GM19438 (cell line): ENCODE data around the gene LDLRAD4.

Experiments used
- ATAC-seq: cut with Tn5 transposase; IDR thresholded peaks from one replicate; pipeline ENCODE4 v1.9.1; 2021; ENCODE audit warnings: low read depth; ENCODE audit not compliant: unreplicated experiment

Gene LDLRAD4

GRCh38 chr18:13416208-13416607 is 197.6 kb downstream of the LDLRAD4 start:
- ATAC-seq: no peak

GRCh38 chr18:13416848-13417247 is 198.3 kb downstream of the LDLRAD4 start:
- no peak for ATAC-seq

DNA sequence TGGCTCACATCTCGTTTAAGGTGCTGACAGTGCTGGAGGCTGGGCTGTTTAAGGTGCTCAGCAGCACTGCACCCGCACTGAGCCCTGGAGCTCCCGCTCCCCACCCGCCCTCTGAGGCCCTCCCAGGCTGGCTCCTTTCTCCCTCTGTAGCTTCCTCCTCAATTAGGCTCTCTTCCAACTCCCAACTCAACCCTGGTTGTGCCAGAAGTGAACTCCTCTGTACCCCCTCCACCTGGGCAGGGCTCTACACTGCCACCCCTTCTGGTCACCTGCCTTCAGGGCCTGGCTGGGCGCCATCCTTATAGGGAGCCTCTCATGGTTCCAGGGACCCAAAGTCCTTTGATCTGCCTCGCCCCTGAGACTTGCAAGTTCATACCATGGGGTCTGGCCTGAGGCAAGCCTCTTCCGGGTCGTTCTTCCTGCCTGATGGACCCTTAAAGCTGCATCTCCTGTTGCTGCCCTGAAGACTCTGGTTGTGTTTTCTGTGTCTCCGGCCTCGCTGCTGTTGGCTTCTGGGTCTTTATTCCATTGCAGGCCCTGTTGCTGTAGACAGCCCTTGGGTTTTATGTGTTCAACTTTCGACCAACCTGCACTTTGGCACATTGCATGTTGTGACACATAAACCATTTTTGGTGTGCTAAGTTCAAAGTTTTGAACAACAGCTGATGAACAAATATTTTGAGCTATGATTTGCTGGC is 199.6 kb downstream of the LDLRAD4 start:
- no peak for ATAC-seq

DNA sequence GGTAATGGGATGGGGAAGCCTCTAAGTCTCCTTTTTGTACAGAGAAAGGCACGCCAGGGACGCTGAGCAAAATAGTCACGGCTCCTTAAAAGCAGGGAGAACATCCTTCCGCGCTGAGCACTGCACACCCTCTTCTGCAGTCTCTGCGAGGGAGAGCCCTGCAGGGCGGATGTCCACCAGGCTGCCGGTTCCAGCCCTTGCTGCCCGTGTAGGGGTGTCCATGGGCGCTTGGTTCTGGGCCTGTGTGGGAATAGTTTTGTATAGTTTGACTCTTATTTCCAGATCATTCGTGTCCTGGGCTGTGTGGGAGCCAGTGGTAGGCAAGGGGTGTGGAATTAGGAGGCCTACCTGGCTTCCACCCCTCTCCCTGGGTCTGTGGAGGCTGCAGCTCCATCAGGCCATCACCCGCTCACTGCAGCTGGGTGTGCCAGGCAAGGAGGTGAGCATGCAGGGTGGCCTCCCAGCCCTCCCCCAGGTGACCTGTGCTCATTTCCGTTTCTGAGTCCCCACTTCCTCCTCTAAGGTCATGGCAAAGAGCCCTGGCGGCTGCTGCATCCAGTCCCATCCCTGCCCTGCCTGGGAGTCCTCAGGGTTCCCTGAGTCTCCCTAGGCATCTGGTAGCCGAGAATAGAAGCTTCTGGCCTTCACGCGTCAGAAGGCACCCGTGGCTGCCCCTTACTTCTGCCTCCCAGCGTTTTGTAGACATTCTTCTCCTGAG is 202.6 kb downstream of the LDLRAD4 start:
- no peak for ATAC-seq

GRCh38 chr18:13422541-13423147 is 204.1 kb downstream of the LDLRAD4 start:
- no peak for ATAC-seq

DNA sequence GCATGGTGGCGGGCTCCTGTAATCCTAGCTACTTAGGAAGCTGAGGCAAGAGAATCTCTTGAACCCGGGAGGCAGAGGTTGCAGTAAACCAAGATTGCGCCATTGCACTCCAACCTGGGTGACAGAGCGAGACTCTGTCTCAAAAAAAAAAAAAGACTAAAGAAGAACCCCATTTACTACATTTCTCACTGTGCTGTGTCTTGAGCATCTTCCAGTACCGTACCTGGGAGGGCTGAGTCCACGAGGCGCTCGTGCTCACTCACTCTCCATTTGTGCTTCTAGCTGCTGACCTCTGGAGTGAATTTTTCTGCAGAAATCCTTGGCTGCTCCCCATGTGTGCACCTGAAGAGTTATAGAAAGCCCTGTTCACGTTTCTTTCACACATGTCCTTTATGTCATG is 204.8 kb downstream of the LDLRAD4 start:
- no peak for ATAC-seq

- ATAC-seq: no peak
Observed at GRCh38 chr18:13424363-13424762, 205.8 kb downstream of the LDLRAD4 start.

- ATAC-seq: no peak
Observed at GRCh38 chr18:13425357-13426091, 207.0 kb downstream of the LDLRAD4 start.

DNA sequence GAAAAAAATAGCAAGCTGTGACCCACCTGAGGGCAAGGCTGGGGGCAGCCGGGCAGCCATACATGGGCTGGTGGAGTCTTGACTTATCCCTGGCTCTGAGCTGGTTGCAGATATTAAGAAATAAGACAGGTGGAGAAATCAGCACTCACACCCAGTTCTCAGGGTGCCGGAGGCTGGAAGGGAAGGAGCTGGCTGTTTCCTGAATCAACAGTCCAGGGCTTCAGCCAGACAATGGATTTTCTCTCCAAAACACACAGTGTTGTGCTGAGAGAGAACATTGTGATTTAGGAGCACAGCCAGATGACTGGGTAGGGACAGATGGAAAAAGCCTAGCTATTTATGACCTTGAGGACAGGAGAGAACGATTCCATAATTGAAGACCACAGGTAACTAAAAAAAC is 208.8 kb downstream of the LDLRAD4 start:
- ATAC-seq: no peak

- ATAC-seq: no peak
Observed at GRCh38 chr18:13428319-13428718, 209.8 kb downstream of the LDLRAD4 start.

DNA sequence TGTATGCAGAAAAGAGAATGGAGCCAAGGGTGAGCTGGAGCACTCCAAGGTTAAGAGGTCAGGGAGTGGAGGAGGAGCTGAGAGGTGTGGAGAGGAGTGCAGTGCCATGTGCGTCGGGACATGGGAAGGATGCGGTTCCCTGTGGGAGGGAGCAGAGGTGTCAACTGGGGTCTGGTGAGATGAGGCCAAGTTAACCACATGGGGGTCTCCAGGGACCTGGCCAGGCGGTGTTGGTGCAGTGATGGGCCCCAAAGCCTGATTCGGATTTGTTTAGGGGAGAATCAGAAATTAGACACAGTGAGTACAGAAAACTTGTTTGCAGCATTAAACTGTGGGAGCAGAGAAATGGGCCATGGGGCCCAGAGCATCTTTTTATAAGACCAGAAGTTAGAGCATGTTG is 210.5 kb downstream of the LDLRAD4 start:
- no peak for ATAC-seq

- ATAC-seq: no peak
Observed at GRCh38 chr18:13429884-13430510, 211.4 kb downstream of the LDLRAD4 start.

DNA sequence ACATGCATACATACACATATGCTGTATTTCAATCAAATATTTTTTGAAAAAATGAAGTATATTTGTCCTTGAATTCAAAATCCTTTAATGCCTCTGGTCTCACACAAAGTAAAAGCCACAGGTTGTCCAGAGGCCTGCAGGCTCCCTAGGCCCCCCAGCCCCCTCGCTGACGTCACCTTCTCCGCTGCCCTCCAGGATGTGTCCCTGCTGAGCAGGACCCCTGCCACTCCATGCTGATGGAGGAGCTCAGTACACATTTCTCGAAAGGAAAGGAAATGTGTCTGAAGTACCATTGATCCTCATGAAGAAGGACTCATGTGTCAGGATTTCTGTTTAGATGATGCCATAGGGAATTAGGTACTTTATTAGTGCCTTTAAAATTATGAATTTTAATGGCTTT is 212.1 kb downstream of the LDLRAD4 start:
- ATAC-seq: no peak

DNA sequence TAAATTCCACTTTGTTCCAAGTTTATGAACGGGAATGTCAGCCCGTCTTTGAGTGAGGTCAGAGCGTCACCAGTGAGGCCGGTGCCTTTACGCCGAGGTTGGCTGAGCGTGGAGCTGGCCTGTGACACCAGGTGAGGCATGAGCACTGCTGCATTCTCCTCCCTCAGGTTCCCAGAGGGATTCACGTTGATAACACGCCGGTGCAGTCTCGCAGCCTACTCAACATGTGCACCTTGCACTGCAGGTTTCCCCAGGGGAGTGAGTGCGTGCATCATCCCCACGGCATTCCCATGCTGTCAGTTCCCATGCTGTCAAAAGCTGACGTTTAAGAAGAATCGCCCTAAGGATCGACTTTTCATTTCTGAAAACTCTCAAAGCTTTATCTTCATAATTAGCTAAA is 213.3 kb downstream of the LDLRAD4 start:
- ATAC-seq: no peak

DNA sequence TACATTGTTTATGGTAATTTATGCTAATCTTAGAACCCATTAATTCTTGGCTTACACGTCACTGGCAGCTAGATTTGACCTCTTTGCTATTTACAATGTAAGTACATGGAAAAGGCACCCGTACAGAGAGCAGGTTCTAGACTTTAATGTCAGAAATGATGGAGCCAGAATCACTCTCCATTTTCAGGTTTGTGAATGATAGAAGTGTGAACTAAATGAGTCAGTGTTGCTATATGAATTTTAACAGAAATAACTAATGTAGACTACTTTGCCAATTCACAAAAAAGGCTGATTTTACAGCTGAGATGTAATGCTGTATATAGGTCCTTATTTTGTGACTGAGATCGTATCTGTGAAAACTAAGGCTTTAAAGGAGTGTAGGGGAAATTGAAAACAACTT is 214.6 kb downstream of the LDLRAD4 start:
- no peak for ATAC-seq

- ATAC-seq: no peak
Observed at GRCh38 chr18:13433685-13434084, 215.1 kb downstream of the LDLRAD4 start.

DNA sequence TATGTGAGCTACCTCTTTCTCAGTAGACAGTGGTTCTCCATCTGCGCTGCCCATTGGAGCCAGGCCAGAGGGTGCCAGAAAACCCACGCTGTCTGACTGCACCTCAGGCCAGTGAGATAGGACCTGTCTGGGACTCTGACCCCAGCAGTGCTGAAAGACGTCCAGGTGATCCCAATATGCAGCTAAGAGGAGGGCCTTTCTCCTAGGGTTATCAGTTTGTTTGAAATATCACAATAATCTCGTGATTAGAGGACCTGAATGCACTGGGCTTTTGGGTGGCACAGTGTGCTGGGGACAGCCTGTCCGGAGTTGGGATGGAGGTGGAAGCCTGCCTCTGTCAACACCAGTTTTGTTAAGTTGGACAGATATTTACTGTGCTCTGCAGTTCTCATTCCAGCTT is 216.3 kb downstream of the LDLRAD4 start:
- no peak for ATAC-seq

GRCh38 chr18:13435586-13436333 is 217.2 kb downstream of the LDLRAD4 start:
- ATAC-seq: no peak

DNA sequence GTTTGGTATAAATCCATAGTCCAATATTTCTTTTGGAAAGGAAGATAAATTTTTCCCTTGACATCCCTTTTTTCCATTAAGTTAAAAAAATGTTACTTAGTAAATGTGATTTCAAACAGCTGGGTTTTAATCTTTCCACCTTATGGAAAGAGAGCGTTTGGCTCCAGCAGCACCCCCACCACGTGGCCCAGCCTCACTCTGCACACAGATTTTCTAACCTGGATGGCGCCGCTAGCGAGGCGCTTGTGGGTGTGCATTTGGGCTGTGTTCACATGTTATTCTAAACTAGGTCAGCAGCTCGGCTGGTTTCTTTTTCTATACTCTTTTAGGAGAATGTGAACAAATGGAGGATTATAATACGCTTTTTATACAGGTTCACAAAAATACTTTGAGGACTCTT is 218.0 kb downstream of the LDLRAD4 start:
- ATAC-seq: no peak

- ATAC-seq: no peak
Observed at GRCh38 chr18:13437034-13437433, 218.5 kb downstream of the LDLRAD4 start.
